Activated CD4-positive, alpha-beta T cell treated with anti-CD3 and anti-CD28 coated beads, Interleukin-2, amount 50 U/mL, for 24 hours (primary cell): ENCODE results near the gene EXOSC7.
"Not testable (repeated sequence)": the region's sequence is repeated elsewhere in the genome, so short reads cannot be mapped to it uniquely, and the experiment has no call there.

Source experiments
- DNase-seq, 2 donors: peaks; one replicate each; pipeline ENCODE4 v3.0.0-alpha.2; 2020; ENCODE audit warnings: low read depth in 1 of 2, low spot score in 1 of 2

The EXOSC7 gene

DNA sequence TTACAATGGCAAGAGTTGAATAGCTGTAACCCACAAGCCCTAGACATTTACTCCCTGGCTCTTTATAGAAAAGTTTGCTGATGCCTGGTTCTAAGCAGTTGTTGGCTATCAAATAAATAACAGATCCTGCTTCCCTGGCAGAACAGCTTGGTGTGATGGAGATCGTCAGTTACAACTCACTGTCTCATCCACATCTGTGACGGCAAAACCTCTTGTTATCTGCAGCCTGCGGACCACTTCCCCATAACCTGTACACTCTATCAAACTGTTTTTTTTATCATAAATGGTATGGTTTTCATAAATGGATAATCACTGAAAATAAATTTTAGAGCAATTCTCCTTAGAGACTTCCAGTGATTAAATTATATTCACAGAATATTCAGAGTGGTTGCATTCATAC, 14.2 kb upstream of the EXOSC7 start:
- no peak for DNase-seq

GRCh38 chr3:44962621-44963393, 13.2 kb upstream of the EXOSC7 start:
- no peak for DNase-seq

GRCh38 chr3:44963571-44964325, 12.3 kb upstream of the EXOSC7 start:
- DNase-seq = no peak

- DNase-seq = no peak
These were observed 10.9 kb upstream of the EXOSC7 start for GRCh38 chr3:44965165-44965564.

DNA sequence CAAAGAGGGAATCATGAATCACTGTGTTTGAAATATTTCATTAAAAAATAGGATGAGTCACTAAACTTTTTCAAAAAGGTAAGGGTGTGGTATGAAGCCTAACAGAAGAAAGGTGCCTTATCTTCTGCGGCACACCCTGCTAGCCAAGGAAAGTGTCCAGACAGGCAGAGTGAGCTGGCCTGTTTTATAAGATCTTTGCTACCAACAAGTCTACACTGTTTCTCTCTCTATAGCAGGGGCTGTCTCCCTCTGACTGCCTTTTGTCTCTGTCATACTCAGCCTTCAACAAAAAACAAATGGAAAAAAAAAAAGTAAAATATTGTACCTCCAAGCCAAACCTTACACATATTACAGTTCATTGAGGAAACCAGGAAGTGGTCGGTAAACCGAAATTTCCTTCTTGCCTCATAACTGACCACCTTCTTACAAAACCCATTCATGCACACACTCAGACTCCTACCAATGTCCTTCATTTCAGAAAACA, 9.2 kb upstream of the EXOSC7 start:
- no peak for DNase-seq

- no peak for DNase-seq
These were observed 7.6 kb upstream of the EXOSC7 start for GRCh38 chr3:44968447-44968858.

DNA sequence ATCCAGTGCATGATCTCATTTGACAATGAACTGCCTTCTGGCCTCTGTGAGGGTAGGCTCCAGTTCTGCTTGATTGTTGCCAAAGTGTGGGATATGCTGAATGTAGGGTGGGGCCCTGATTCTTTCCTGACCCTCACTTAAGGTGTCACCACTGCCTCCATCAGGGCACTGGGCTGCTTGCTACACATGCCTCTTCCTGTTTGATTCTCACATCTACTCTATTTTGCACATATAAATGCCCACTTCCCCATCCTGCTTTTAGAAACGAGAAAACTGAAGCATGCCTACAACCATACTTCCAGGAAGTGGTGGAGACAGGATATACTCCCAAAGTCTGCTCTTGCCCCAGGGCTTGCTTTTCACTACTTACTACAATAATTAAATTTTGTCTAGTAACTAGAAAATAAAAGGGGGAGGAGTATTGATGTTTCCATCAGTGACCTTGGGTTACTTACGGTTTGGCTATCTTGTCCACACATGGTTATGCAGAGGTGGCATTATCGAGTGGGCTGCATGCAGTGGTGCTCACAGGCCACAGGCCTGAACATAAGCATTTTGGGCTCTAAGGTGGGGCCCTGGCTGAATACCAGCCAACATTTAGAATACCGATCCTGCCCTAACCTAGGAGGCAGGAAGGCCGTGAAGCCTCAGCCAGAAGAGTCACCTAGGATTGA, 6.8 kb upstream of the EXOSC7 start:
- DNase-seq = no peak

- no peak for DNase-seq
These were observed 6.2 kb upstream of the EXOSC7 start for GRCh38 chr3:44969828-44970179.

- no peak for DNase-seq
These were observed 5.0 kb upstream of the EXOSC7 start for GRCh38 chr3:44970926-44971490.

DNA sequence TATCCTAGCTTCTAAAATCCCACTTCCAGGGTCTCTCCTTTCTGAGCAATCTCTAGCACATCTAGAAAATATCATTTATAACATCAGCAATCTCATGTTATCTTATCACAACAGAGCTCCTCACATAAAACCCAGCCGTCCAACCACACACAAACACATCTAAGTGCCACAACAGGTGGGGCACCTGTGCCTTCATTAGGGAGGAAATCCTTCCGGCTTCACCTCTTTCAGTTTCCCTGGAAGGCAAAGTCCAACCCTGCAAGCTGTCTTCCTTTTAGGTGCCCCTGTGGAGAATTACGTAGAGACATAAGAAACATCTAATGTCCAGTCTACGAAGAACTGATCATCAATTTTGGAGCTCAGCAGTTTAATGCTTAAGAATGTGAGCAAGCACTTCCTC, 1.6 kb upstream of the EXOSC7 start:
- DNase-seq = no peak

DNA sequence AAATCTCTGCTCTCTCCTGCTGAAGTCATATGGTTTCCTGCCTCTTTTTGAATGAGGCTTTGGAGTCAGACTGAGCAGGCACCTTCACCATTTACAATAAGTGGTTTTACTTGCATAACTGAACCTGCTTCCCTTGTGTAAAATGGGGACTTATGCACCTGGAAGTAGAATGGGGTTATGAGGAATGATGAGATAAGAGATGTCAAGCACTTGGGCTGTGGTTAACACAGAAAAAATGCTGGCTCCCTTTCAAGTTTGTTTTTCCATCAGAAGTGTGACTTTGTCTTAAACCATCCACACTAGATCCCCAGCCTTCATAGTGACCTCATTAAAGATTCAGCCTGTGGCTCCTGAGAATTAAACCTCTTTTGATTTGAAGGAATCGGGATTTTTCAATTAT, 5.2 kb downstream of the EXOSC7 start:
- no peak for DNase-seq

GRCh38 chr3:44981751-44982150, 5.7 kb downstream of the EXOSC7 start:
- no peak for DNase-seq

DNA sequence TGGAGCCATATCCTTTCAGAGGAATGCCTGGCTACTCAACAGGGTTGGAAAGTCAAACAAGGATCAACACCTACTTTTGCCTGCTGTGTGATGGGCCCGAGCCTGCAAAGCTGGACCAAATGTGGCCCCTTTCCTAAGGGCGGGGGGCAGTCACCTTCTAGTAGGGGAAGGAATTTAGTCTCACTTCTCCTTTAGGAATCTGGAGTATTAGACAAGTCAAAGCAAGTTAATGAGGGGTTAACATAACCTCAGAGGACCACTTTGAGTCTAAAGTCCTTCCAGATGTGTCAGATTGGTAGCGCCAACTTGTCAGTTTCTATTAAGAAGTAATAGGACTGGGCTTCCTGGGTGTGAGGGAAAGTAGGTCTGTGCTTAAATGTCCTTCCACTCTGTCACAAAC, 6.8 kb downstream of the EXOSC7 start:
- no peak for DNase-seq

GRCh38 chr3:44983484-44983941, 7.5 kb downstream of the EXOSC7 start:
- no peak for DNase-seq

- no peak for DNase-seq
These were observed 8.3 kb downstream of the EXOSC7 start for GRCh38 chr3:44984335-44984734.

DNA sequence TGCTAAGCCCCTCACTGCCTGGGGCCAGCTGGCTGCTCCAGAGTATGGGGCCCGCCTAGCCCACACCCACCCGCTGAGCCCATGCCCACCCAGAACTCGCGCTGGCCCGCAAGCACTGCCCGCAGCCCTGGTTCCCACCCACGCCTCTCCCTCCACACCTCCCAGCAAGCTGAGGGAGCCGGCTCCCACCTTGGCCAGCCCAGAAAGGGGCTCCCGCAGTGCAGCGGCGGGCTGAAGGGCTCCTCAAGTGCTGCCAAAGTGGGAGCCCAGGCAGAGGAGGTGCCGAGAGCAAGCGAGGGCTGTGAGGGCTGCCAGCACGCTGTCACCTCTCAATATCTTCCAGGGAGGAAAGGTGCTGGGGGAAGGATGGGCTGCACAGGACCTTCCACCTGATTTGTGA, 10.3 kb downstream of the EXOSC7 start:
- DNase-seq = not testable (repeated sequence)

DNA sequence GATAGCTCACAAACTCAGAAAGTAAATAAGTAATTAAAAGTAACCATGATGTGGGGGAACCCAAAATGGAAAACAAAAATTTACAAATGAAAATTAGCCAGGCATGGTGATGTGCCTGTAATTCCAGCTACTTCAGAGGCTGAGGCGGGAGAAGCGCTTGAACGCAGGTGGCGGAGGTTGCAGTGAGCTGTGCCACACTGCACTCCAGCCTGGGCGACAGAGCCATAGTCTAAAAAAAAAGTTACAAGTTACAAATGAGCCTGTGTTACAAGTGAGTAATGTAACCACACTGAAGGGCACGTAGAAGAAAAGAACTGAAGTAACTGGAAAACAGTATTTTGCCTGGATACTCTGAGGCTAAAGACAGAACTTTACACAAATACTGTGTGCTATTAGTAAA, 11.3 kb downstream of the EXOSC7 start:
- no peak for DNase-seq

DNA sequence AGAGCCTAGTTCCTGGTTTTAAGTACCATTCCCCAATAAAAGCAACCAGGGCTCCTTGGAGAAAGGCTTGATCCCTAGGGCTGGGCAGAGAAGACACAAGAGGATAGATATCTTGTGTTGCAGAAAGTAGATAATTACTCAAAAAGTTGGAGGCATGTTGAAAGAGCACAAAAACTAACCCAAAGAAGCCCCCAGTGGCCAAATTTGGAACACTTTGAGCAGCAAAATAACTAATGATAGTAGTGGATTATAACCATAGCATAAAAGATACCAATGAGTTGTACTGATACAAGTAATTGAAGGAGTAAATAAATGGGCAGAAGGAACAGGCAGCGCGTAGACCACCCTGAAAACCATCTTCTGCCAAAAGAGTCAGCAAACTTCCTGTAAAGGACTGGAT, 12.0 kb downstream of the EXOSC7 start:
- DNase-seq = no peak

GRCh38 chr3:44989141-44989540, 13.1 kb downstream of the EXOSC7 start:
- no peak for DNase-seq

- DNase-seq = no peak
These were observed 13.8 kb downstream of the EXOSC7 start for GRCh38 chr3:44989636-44990373.

GRCh38 chr3:44991326-44991725, 15.3 kb downstream of the EXOSC7 start:
- no peak for DNase-seq
